Measurements from ENCODE around the gene LRRC3C.
"Not testable (repeated sequence)": the region's sequence is repeated elsewhere in the genome, so short reads cannot be mapped to it uniquely, and the experiment has no call there.

LRRC3C gene

GRCh38 chr17:39925282-39926134, 2.0 kb upstream of the LRRC3C start:
- no peak for DNase-seq

- no peak for DNase-seq
Observed at GRCh38 chr17:39926135-39926587, 1.4 kb upstream of the LRRC3C start.

GRCh38 chr17:39926588-39927100, 888 bp upstream of the LRRC3C start:
- peak; percentile 87 for DNase-seq

GRCh38 chr17:39927929-39928857, 661 bp downstream of the LRRC3C start:
- DNase-seq = no peak

- no peak for DNase-seq
Observed at GRCh38 chr17:39928858-39929645, 1.5 kb downstream of the LRRC3C start.

- no peak for DNase-seq
Observed at GRCh38 chr17:39929646-39930407, 2.3 kb downstream of the LRRC3C start.

GRCh38 chr17:39933912-39934311, 6.4 kb downstream of the LRRC3C start:
- DNase-seq = no peak

GRCh38 chr17:39934324-39934723, 6.8 kb downstream of the LRRC3C start:
- DNase-seq = no peak

- DNase-seq = no peak
Observed at GRCh38 chr17:39935909-39936308, 8.4 kb downstream of the LRRC3C start.

GRCh38 chr17:39937447-39937846, 9.9 kb downstream of the LRRC3C start:
- no peak for DNase-seq

GRCh38 chr17:39938140-39938869, 10.8 kb downstream of the LRRC3C start:
- no peak for DNase-seq

- DNase-seq = no peak
Observed at GRCh38 chr17:39939106-39939505, 11.6 kb downstream of the LRRC3C start.

GRCh38 chr17:39939588-39940419, 12.3 kb downstream of the LRRC3C start:
- DNase-seq = peak; percentile 72

- no peak for DNase-seq
Observed at GRCh38 chr17:39943702-39944392, 16.3 kb downstream of the LRRC3C start.

GRCh38 chr17:39944393-39944711, 16.8 kb downstream of the LRRC3C start:
- no peak for DNase-seq

- no peak for DNase-seq
Observed at GRCh38 chr17:39946551-39947330, 19.2 kb downstream of the LRRC3C start.

GRCh38 chr17:39948489-39948828, 20.9 kb downstream of the LRRC3C start:
- DNase-seq = not testable (repeated sequence)

GRCh38 chr17:39949028-39949427, 21.5 kb downstream of the LRRC3C start:
- no peak for DNase-seq

GRCh38 chr17:39950871-39951348, 23.4 kb downstream of the LRRC3C start:
- DNase-seq = no peak
